Measurements from ENCODE around the gene ZNF516. TPM values are rescaled to one million over a fixed set of nuclear protein-coding genes. Genes with fewer than 3 reads are reported as not detected.

The ZNF516 gene
- total RNA-seq, 4 donors from 2014 or later, result 11.2 to 27.7 (median 16.6) TPM

DNA sequence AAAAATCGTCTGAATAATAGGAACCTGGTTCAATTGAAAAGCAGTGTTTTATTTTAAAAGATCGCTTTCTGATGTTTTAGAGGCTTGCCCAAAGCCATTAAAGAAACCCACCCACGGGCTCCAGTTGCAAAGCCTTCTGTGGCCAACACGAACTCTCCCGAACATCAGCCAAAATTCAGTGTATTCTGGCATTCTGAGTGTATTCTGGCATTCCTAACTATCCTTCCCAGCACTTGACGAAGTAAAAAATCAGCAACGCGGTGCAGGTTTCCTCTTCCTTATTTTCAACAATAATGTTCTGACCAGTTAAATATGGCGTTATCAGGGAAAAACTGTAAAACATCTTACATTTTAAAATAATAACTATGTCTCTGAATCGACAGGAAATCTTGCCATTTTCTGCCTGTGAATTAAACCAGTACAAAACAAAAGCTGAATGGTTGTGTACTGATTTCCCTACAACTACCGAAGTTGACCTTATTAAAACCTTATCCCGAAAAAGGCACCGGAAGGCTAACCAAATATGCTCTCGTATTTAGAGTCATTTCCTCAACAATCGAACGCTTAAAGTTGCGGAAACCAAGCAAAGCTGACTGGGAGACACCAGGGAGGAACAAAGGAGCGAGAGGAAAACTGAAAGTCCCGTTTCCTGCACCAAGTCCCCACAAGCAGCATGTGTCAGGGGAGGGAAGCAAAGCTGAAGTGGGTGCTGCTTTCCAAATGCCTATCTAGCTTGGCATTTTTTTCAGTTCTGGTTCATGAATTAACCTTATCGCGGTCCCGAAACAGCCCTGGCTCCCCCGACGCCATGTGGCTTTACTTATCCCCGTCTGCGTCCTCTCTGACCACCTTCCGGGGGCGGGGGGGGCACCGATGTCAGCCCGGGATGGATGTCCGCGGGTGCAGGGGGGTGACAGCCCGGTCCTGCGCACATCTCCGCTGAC is 44.3 kb downstream of the ZNF516 start:
- DNase-seq (ENCODE audit: low spot score) (no peak), ATAC-seq (ENCODE audit: low FRiP score) (peak; percentile 50)
- TF ChIP-seq, protein P1, sequence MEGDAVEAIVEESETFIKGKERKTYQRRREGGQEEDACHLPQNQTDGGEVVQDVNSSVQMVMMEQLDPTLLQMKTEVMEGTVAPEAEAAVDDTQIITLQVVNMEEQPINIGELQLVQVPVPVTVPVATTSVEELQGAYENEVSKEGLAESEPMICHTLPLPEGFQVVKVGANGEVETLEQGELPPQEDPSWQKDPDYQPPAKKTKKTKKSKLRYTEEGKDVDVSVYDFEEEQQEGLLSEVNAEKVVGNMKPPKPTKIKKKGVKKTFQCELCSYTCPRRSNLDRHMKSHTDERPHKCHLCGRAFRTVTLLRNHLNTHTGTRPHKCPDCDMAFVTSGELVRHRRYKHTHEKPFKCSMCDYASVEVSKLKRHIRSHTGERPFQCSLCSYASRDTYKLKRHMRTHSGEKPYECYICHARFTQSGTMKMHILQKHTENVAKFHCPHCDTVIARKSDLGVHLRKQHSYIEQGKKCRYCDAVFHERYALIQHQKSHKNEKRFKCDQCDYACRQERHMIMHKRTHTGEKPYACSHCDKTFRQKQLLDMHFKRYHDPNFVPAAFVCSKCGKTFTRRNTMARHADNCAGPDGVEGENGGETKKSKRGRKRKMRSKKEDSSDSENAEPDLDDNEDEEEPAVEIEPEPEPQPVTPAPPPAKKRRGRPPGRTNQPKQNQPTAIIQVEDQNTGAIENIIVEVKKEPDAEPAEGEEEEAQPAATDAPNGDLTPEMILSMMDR (IDR thresholded peaks at IDR 0.05), result no peak

DNA sequence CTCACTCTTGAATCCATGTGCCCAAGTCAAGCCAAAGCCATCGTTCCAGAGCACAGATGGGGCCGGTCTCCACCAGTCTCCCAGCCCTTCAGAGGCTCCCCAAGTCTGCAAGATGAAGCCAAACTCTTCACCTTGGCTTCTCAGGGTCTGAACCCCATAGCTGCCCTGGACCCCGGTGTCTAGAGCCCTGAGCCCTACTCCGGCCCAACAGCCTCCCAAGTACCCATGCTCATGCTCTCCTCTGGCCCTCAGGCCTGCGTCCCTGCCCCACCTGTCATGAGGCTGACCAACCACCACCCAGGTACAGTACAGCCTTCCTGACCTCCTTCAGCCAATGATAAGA is 46.0 kb downstream of the ZNF516 start:
- TF ChIP-seq, protein P1 (IDR thresholded peaks at IDR 0.05), result no peak
- ATAC-seq (ENCODE audit: low FRiP score) (no peak), DNase-seq (ENCODE audit: low spot score) (no peak)

DNA sequence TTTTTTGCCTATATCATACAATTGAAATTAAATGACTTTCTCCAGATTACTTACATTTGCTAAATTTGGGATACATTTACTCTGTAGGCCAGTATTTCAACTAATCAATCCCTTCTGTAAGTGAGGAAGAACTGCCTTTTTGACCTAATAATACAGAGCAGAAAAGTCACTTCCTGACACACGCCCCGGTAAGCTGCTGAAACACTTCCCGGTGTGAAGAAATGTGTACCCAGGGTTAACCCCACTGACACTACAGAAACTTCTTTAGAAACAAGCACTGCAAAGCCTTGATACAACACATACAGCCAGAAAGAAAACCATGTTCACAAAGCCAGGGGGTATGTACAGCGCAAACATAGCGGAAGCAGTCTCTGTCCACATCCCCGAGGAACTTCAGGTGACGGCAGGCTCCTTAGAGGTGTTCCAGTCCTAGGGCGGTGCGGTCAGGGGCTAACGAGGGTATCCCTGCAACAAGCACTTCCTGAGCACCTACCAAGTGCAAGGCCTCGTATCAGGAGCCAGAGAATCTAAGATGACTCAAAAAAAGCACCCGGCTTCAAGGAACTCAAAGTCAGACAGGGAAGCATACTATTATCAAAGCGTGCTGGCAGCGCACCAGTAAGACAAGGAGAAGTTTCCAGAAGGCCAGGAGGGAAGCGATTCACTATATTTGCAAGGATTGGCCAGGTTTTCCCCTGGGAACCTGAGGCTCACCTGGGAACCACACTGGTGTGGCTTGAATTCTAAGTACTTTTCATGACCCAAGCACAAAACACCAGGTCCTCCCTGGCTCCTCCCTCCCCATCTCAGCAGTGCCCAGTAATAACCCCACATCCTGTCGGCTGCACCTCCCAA is 46.6 kb downstream of the ZNF516 start:
- TF ChIP-seq, protein P1 (IDR thresholded peaks at IDR 0.05), result no peak
- DNase-seq (ENCODE audit: low spot score) (no peak), ATAC-seq (ENCODE audit: low FRiP score) (no peak)

DNA sequence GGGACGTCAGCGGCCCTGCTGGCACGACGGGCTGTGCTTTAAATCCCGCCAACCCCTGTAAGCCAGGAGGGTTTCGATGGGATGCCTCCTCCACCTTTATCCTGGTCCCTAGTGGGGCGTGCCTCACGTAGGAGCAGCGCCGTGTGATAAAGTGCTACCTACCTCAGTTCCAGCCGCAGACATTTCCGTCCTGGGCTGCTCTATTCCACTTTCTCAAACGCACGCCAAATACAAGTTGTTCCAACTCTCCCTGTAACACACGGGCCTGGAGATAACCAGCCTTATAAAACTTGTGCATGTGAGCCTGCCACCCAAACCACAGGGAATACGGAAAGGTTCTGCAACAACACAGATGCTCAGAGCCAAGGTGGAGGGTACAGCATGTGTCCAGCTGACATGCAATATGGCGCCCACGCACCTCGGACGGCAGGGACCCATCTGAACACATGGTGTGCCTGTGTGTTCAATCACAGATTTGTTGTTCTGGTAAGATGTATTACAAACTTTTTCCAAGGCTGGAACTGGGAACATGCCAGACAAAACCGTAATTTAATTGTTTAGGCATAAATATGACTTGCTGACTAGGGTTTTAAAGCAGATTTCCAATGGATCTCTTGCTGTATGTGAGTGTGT is 47.7 kb downstream of the ZNF516 start:
- ATAC-seq (ENCODE audit: low FRiP score) (no peak), DNase-seq (ENCODE audit: low spot score) (no peak)
- TF ChIP-seq, protein P1 (IDR thresholded peaks at IDR 0.05), result no peak

DNA sequence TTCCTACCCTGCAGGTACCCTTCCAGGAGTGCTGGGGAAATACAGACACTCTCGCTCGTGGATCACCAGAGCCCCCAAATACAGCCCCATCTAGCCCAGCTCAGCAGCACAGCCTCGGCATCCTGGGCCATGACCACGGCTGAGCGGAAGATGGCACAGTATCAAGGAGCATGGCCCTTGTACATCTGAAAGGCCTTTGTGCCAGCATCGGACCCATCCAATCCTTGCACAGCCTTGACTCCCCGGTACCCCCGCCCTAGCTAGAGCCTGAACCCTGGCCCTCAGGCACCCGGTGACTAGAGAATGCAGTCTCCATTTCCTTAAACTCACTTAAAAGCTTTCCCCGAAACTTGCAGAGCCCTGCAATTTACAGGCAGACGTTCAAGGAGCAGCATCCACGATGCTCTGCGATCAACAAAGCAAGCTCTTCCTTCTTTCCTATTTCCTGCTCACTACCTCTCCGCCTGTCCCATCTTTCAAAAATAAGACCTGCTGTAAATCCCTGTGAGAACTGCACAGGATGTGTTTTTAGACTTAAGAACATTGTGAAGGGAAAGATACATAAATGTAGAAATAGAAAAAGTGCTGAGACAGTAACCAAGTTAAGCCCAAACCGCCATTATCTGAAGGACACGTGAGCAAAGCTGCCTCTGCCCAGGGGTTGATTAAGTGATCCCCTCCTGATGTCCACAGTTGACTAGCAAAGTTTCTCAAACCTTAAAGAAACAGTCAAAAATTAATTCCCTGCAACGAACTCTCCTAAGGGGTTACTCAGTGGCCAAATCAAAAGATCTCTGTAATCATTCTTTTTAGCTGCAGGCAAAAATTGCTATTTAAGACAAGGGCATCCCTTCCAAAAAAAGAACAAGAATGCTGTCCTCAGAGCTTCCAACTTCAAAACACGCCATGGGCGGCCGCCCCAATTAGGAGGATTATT is 48.5 kb downstream of the ZNF516 start:
- no peak for ATAC-seq (ENCODE audit: low FRiP score)
- DNase-seq (ENCODE audit: low spot score), result no peak
- TF ChIP-seq, protein P1 (IDR thresholded peaks at IDR 0.05), result no peak

DNA sequence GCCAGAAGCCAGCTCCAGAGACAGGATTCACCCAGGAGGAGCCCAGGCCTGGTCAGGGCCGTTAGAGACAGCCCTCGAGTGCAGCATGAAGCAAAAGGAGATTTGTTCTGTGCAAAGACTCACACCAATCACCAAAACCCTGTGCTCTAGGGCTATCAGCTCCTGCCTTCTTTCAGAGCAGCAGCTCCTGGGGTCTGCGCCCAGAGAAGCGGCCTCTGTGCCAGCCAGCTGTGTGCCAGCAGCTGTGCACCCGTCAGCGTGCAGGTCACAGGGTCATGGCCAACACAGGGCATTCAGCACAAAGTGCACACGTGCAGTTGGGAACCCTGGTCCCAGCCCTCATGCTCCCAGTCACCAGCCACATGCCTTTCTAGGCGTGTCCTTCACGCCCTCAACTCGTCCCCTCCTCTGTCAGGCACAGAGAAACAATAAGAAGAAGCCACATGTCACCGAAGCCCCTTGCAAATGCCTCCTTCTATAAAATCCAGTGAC is 49.3 kb downstream of the ZNF516 start:
- TF ChIP-seq, protein P1 (IDR thresholded peaks at IDR 0.05), result no peak
- no peak for DNase-seq (ENCODE audit: low spot score)
- ATAC-seq (ENCODE audit: low FRiP score), result peak; percentile 2
